Sigmoid colon (tissue), 4 donors: ENCODE data around the gene HNRNPU.

Experiments used
- CTCF ChIP-seq, 4 experiments: fragments of 450-650 bp in 3 of 4; fragments of 200-600 bp in 1 of 4; IDR thresholded peaks; one replicate each; pipeline ENCODE4 v1.5.1; 2016 to 2019; ENCODE audit warnings: antibody characterized with exemption in 4 of 4, mild to moderate bottlenecking in 3 of 4, moderate library complexity in 2 of 4
- EP300 ChIP-seq, 4 donors: sonication (generic); formaldehyde crosslinking; IDR thresholded peaks; one replicate each; pipeline ENCODE4 v1.6.1; 2017; ENCODE audit warnings: antibody characterized with exemption in 4 of 4
- POLR2A ChIP-seq, 2 donors: fragments of 450-650 bp; IDR thresholded peaks; one replicate each; pipeline ENCODE4 v1.6.1; 2016; ENCODE audit warnings: antibody characterized with exemption in 2 of 2, mild to moderate bottlenecking in 2 of 2, moderate library complexity in 2 of 2

GRCh38 chr1:244817415-244817894, 46.9 kb downstream of the HNRNPU start:
- no peak for TF ChIP-seq CTCF (IDR thresholded peaks at IDR 0.05)
- no peak for TF ChIP-seq POLR2A (IDR thresholded peaks at IDR 0.05)
- no peak for TF ChIP-seq EP300 (IDR thresholded peaks at IDR 0.05)
